Stimulated activated CD4-positive, alpha-beta T cell treated with anti-CD3 and anti-CD28 coated beads, Interleukin-2, amount 100 ng/mL, for 24 hours (primary cell): ENCODE measurements around the gene DTNBP1.

Experiments used
- DNase-seq, 2 donors: peaks; one replicate each; pipeline ENCODE4 v3.0.0-alpha.2; 2020

DTNBP1 gene

DNA sequence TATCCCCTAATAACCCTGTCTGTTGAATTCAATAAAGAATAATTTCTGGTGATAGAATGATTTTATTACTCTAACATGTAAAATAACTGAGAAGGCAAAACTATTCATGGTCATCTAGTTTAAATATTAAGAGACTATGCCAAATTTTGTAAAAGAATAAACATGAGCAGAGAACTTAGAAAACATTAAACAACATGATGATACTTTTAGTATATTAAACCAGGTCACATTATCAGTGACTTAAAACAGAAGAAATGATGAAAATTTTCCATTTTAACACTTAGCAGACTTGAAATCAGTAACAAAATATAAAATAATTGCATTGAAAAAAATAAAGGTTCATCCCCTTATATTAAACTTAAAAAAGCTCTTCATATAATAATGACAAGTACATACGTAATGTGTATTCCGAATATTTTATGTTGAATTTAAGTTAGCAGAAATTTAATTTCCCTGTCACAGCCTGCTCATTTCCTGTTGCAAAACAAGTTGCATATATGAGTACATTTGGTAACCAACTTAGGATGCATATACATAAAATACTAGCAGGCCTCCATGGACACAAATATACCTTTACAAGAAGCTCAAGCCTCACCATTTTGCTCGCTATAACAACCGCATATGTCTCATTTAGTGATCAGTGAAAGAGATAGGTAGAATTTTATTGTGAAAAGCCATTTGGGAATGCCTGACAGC, 40.6 kb downstream of the DTNBP1 start:
- no peak for DNase-seq

DNA sequence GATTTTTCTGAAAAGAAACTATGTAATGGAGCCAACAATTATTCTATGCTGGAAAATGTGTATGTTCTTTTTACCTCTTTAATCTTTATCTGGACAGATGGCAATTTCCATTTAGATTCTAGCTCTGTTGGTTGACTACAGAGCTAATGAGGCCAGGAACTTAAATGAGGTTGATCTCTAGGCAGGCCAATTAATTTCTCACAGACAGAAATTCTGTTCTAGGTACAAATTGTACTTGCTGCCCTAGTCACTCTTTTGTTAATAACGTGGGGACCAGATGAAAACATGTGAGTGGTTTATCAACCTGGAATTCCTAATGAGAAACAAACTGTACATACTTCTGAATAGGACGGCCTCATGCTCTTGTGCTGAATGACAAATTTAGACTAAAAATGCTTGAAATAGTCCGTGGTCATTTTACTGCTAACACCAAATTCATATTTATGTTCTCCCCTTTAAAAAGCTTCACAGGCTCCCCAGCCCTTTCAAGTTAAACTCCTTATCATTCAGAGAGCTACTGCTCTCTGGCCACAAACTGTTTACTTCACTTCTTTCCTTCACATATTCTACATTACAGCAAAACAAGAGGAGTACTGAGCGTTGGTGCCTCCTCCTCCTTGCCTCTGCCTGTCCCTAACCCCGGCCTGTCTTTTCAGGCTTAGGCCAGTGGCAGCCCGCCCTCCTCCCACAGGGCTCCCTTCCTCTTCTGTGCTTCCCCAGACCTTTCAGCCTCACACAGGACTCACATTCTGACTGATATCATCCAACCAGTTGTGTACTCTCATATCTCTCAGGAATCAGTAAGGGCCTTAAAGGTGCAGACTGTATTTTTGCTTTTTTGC, 41.4 kb downstream of the DTNBP1 start:
- peak in 1 of 2 donors; percentile 8 for DNase-seq

DNA sequence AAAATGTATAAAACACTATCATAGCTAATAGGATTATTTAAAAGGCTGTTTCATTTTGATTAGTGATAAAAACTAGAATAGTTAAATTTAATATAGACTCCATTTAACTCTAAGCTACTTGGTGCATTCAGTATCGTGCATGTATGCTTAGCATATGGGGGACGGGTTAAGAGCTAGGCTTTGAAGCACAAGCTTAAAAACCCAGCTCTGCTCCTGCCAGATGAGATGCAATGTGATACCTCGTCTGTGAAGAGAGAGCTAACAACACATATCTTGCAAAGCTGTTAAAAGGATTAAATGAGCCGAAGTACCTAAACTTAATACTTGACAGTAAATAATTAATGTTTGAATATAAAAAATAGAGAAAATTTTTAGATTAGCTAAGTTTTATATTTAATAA, 42.2 kb downstream of the DTNBP1 start:
- DNase-seq = no peak

DNA sequence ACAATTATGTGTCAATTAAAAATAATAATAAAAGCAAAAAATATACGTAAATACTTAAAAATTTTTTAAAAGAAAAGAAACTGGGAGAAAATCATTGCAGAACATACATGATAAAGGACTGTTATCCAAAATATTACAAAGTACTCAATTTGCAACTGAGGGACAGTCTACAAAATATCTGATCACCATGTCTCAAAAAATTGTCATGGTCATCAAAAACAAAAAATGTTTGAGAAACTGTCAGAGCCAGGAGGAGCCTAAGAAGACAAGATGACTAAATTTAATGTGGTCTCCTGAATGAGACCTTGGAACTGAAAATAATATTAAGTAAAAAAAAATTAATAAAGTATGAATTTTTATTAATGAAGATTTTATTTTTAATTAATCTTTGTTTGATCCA, 43.5 kb downstream of the DTNBP1 start:
- no peak for DNase-seq

DNA sequence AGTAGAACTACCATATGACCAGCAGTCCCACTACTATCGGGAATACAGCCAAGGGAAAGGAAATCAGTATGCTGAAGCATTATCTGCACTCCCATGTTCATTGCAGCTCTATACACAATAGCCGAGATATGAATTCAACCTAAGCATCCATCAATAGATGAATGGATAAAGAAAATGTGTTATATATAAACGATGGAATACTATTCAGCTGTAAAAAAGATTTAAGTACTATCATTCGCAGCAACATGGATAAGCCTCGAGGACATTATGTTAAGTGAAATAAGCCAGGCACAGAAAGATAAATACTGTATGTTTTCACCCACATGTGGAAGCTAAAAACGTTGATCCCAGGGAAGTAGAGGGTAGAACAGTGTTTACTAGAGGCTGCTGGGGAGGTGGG, 44.1 kb downstream of the DTNBP1 start:
- DNase-seq = no peak

DNA sequence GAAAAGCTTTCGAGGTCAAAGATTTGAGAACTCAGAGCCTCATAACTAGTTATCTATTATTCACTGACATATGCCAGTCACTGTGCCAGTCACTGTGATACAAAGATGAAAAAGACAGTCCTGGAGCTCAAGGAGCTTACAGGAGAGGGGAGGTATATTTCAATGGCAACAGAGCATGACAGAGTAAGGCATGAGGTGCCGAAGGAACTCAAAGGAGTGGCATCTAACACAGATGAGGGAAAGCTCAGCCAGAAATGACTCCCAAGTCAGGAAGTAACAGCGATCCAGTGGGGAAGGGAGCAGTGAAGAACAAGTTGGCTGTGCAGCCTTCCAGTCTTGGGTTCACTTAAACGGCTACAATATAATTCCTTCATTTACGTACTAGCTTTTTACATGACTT, 46.6 kb downstream of the DTNBP1 start:
- no peak for DNase-seq

DNA sequence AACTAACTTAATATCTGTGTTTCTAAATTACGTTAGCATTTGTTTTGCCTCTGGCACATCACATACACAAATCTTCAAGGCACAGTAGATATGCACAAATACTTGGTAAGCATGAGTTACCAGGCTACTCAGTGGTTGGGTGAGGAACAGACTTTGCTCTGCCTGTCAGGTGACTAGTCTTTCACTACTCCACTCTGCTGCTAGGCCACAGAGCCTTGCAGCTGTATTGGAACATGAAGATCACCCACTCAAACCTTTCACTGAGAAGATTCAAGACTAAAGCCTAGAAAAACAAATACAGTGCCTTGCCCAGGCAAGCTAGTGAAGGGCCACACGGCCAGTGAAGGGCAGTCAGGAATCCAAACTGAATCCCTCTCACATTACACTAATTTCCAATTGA, 47.0 kb downstream of the DTNBP1 start:
- DNase-seq = no peak

DNA sequence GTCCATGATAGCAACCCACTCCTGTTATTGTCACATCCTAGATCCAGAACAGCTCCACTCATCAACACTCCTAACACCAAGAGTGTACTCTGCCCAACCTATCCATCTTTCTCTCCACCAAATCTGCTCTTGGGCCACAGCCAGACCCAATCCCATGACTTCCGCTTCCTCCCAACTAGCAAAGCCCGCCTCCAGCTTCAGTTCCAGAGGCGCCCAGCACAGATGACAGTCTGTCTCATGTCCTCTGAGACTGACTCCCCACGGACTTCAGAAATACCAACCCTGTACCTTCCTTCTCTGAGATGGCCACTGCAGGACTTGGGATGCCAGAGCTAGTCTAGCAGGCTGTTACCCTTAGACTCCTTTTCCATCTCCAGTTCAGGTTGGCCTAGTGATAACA, 48.6 kb downstream of the DTNBP1 start:
- DNase-seq = no peak

DNA sequence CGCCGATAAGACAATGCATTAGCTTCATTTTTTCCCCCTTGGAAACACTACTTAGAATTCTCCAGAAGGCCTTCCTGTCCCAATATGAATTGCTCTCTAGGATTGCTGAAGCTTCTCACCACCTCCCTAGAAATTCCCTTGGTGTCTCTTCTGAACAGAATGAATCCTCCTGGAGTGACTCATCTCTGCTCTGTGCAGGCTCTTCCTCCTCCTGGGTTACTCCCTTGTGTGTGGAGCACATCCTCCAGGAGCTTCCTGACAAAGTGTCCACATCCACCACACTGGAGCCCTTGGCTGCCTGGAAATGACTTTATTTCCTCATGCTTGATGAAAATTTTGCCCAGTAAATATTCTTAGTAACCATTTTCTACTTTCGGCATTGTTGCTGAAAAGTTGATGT, 54.4 kb downstream of the DTNBP1 start:
- DNase-seq = no peak

DNA sequence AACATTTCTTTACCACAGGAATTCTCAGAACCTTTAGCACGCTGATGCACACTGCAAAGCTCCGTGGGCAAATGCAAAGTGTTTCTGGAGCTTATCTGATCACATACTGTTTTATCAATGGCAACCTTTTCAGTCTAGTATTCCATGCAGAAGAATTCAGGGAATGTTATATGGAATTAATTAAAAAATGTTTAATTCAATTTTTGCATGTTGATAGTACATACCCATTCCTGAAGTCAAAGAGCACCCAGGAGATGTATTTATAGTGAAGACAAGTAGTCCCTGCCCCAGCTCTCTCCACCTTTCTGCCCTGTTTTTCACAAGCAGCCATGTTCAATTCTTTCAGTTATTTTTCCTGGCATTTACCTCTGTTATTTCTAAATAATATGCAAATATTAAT, 55.2 kb downstream of the DTNBP1 start:
- no peak for DNase-seq

DNA sequence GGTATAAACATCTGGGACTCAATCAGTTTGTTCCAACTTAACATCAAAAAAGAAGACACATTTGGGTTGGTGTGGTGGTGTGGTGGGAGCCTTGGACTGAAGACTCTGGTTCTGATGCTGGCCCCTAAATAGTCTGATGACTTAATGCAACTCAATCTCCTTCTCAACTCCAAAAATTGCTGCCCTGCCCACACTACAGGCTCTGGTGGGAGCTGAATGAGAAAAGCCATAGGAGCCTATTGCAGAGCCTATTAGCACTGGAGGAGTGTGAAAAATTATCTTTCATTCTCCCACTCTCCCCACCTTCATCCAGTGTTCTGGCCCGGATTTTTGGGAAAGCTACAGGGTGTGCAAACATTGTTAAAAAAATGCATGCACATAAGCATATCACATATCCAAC, 56.5 kb downstream of the DTNBP1 start:
- DNase-seq = no peak

DNA sequence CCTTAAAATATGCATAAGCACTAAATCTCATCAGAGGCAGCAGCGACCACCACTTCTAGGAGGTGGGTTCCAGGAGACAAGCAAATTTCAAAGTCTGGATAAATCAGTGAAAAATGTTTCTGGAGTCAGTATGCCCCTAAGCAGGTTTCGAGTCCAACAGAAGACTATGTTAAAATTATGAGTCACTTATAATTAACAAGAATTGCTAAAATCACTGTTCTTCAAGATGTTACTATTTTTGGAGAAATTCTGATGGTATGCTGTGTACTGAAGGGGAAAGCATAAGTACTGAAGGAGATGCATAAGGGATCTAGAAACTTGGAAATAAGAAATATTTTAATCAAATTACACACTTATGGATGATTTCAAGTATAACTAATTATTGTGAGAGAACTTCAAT, 58.0 kb downstream of the DTNBP1 start:
- no peak for DNase-seq

DNA sequence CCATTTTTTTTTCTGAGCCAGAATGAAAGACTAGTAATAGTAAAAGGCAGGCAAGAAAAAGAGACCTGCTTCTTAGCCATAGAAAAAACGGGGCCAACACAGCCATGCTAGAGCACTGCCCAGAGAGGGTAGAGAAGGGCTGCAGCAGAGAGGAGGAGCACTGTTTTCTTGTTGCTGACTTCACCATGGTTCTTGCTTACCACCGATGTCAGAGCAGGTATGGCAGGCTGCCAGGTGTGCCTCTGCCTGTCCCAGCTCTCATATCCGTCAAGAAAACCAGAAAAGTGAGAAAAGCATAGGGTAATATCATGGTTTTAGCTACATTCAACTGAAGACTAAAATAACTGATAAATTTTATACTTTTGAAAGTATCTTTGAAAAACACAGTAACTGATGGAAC, 60.7 kb downstream of the DTNBP1 start:
- no peak for DNase-seq

DNA sequence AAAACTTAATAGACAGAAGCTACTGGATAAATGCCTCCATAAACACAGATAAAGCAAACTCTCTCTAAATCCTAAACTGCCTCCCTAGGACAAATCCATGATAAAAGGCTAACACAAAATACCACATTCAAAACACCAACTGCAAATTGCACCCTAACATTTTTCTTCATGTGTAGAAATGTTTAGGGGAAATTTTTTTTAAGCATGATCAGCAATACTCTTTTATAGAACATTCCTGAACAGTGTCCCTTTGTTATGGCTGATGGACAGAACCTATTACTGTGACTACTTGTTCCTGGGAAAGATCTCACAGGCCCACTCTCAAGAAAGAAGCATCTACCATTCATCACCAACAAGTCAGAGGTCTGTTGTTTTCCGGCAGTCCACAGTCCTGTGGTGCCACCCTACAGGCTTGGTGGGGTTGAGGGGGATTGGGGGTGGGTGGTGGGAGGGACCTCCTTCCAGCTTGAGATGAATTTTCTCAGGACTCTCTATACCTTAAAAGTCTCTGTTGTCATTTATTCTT, 64.5 kb downstream of the DTNBP1 start:
- no peak for DNase-seq

DNA sequence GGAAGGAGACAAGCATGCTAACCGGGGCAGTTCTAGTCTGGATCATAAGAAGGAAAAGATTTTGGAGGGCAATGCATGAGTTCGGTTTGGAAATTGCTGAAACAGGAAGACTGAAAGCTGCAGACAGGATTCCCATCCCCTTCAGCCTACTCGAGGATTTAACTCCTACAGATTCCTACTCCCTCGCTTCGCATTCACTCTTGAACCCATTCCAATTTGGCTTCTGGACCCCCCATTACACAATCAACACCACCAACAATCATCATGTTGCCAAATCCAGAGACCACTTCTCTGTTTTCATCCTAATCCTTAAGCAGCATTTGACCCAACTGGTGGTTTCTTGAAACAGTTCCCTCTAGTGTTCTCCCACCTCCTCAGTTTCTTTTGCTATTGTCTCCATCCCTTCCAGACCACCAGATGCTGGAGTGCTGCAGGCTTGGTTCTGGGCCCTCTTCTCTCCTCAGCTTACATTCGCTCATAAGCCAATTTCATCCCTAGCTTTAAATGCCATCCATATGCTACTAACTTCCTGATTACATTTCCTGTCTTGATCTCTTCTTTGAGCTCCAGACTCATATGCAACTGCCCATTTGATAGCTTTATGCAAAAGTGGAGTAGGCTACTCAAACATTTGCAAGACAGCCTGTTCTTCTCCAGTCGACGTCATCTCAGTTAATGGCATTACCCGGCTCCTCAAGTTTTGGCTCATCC, 66.5 kb downstream of the DTNBP1 start:
- no peak for DNase-seq

DNA sequence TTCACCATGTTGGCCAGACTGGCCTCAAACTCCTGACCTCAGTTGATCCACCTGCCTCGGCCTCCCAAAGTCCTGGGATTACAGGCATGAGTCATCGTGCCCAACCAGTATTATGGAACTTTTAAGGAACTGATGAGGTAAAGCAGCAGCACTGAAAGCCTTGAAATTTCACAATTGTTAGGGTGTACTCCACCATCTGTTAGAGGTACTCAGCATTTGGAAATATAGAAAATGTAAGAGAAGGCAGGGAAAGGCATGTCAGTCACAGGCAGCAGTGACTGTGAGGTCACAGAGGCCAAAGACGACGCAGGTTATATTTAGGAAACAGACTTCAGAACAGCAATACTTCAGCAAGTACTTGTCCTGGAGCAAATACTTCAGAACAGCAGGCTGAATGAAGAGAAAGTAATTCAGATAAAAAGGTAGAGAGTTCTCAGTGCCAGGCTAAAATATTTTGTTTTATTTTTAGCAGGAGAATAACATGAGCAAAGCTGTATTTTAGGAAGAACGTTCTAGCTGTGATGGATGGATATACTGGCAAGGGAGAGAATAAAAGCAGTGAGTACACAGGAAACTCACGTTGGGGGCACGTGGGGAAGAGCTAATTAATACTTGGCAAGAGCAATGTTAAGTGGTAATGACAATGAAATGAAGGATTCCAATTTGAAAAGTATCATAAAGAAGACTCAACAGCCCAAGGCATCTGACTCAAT, 67.2 kb downstream of the DTNBP1 start:
- no peak for DNase-seq

DNA sequence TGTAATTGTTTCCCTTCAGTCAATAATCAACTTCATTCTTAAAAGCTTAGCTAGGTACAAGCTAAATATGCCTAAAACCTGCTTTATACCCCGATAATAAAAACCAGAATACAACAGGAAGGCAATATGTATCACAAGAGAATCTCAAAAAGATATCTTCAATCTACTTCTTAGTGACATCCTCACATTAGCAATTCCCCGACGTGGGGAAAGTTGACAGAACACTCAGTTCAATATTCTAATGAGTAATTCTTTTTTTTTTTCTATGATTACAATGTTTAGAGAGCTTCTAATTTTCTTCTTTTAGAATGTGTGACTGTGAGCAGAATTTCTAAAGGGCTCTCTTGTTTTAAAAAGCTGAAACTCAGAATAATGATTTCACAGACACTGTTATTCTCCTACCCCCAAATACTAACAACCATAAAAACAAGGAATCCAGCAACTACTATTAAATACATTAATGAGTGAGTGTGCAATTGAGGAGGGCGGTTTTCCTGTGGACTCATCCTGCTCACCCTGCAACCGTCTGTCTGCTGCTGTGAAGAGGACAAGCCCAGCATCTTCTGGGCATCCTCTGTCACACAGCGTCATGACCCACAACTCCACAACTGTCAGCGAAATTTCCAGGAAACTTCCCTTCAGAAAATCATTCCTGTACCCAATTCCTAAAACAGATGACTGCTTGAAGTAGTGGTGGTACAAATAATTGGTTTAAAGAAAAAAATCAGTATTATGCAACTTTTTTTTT, 68.1 kb downstream of the DTNBP1 start:
- DNase-seq = no peak

DNA sequence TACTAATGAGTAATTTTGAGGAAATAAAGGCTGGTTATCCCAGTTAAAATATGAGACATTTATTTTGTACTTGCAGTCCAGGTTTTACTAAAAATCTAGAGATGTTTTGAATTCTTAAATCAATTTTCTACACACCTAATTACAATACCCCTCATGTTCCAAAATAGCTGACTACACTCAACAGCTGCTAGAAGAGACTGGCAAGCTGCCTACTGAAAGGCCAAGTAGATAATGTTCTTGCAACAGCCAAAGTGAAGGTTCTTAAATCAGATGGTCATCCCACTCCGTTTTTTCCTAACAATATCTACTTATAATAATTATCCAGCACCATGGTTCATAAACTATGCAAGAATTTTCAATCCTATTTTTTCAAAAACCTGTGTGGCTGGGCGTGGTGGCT, 69.0 kb downstream of the DTNBP1 start:
- DNase-seq = no peak

DNA sequence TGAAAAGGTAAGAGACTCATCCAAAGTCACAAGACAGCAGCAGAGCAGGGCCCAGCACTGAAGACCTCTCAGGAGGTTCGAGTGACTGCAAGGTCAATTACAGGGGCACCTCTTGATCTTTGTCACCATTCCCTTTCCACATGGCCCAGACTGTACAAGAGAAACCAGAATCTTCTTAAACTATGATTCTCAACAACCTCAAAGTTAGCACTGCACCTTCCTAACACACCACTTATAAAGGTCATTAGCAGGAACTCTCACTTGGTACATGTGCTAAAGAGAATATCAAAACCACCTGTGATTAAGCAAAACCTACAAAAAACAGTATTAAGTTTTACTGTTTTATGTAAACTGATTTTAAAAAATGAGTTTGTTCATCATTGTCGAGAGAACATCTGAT, 70.2 kb downstream of the DTNBP1 start:
- DNase-seq = no peak

DNA sequence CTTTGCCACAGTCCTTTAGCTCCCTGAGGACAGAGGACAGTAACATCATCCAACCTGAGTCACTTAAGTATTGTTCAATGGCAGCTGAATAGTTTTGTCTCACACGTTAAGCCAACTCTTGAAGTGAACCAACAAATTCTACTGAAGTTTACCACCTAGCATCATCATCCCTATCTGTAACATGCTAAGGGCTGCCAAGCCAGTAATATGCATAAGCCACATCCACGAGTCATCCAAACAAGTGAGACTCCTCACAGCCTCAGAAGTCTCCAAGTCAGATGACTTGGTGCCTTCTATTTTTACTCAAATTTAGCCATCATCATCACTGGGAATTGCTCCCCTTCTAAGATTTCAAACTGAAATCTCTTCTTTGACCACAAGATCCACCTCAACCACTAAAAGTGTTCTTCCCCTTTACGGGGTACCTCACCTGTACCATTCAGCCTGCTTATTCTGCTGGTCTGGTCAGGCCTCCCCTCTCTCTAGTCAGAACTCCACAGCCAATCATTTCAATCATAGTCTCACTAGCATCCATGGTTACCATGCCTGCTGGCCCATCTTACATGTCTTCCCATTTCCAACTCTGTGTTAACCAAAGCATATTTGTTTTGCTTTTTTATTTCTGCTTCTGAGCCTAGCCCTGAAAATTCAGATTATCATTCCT, 73.7 kb downstream of the DTNBP1 start:
- peak in 1 of 2 donors; percentile 18 for DNase-seq

DNA sequence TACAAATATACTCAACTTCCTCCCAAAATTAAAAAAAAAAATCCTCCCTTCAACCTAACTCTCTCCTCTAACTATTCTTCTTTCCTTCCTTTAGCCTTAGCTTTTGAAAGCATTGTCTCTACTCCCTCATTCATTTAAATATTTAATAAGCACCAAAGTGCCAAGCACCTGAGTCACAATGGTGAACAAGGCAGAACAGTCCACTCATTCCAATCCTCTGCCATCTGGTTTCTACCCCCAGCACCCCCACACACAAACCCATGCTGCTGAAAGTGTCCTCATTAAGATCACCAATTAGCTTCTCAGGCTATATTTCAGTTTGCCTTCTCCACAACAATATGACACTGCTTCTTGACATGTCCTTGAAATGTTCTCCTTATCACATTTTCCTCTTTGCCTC, 76.3 kb downstream of the DTNBP1 start:
- DNase-seq = no peak

DNA sequence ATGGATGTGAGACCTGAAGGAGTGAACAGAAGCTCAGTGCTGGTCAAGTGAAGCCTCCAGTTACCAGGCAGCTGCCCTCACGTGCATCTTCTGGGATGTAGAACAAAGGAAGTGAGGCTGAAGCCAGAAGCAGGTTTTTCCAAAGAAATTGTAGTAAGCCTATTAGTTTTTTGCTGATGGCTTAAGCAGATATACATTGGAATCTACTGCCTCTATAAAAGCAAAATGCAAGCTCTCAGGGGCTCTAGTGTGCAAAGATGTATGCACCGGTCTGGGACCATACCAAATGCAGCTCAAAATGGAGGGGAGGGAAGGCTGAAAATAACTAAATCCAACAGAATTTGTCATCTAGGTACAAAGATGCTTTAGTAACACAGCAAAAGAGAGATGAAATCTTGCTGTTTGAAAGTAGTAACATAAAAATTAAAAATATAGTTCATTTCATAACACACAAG, 77.0 kb downstream of the DTNBP1 start:
- DNase-seq = no peak
